Uterus (tissue), 2 donors: ENCODE results near the gene AAK1.
"Not testable (repeated sequence)": the region's sequence is repeated elsewhere in the genome, so short reads cannot be mapped to it uniquely, and the experiment has no call there.

ENCODE experiments used
- POLR2A ChIP-seq, 2 donors: fragments of 450-650 bp; IDR thresholded peaks; one replicate each; pipeline ENCODE4 v1.6.1; 2016; ENCODE audit warnings: antibody characterized with exemption in 2 of 2, mild to moderate bottlenecking in 1 of 2, moderate library complexity in 1 of 2
- TF ChIP-seq, protein P1 (sequence below), 4 experiments: fragments of 200-600 bp in 2 of 4; fragments of 450-650 bp in 2 of 4; sonication (generic) in 2 of 4; IDR thresholded peaks; one replicate each; pipeline ENCODE4 v1.5.1; 2016 to 2019; ENCODE audit warnings: antibody characterized with exemption in 4 of 4, mild to moderate bottlenecking in 2 of 4, moderate library complexity in 1 of 4

GRCh38 chr2:69575371-69575770 lies 68.2 kb downstream of the AAK1 start:
- TF ChIP-seq, protein P1, sequence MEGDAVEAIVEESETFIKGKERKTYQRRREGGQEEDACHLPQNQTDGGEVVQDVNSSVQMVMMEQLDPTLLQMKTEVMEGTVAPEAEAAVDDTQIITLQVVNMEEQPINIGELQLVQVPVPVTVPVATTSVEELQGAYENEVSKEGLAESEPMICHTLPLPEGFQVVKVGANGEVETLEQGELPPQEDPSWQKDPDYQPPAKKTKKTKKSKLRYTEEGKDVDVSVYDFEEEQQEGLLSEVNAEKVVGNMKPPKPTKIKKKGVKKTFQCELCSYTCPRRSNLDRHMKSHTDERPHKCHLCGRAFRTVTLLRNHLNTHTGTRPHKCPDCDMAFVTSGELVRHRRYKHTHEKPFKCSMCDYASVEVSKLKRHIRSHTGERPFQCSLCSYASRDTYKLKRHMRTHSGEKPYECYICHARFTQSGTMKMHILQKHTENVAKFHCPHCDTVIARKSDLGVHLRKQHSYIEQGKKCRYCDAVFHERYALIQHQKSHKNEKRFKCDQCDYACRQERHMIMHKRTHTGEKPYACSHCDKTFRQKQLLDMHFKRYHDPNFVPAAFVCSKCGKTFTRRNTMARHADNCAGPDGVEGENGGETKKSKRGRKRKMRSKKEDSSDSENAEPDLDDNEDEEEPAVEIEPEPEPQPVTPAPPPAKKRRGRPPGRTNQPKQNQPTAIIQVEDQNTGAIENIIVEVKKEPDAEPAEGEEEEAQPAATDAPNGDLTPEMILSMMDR (IDR thresholded peaks at IDR 0.05), result not testable (repeated sequence)
- not testable (repeated sequence) for TF ChIP-seq POLR2A (IDR thresholded peaks at IDR 0.05)
